Heart left ventricle (tissue), 13 donors: Measurements from ENCODE around the gene IL20RB.

Experiments
- CTCF ChIP-seq, 12 donors: fragments of 200-600 bp; sonication (generic) in 4 of 12; IDR thresholded peaks; one replicate each; pipeline versions ENCODE4 v1.5.0 to v1.8.0; 2018 to 2022; ENCODE audit warnings: antibody characterized with exemption in 12 of 12, mild to moderate bottlenecking in 5 of 12
- POLR2A ChIP-seq, 2 donors: fragments of 450-650 bp; IDR thresholded peaks; one replicate each; pipeline ENCODE4 v1.6.1; 2017; ENCODE audit warnings: antibody characterized with exemption in 2 of 2, mild to moderate bottlenecking in 2 of 2, moderate library complexity in 2 of 2
- donor health status: ischemic (EF 13 %, LVEDD 7.1; RV severe dilation, severe dysfunction).
- donor health status: DM: no; HTN: yes; CAD: no.
- donor health status: DM: no; HTN: no; CAD: no.
- donor health status: ischemic (EF 25% LVEDD 6.9; RV normal size, moderate dysfunction).
- donor health status: ischemic (EF 25% LVEDD 5.7; RV mildly dilated, moderate dysfunction).
- donor health status: ischemic (EF 35%, LVEDD 5.7; RV mildly dilated, moderate dysfunction).
- donor health status: nonischemic (EF 11% LVEDD 7.7; RV severe dilation, severe dysfunction).
- donor health status: DM: yes; HTN: yes; CAD: no.
- donor health status: PGD.
- donor health status: ischemic (EF 29% LVEDD 5.4; RV normal size, mild dysfunction).
- donor health status: nonischemic (EF 23%, LVEDD 6.1; RV moderate dilation, normal function).

- TF ChIP-seq CTCF (IDR thresholded peaks at IDR 0.05) (no peak), POLR2A (IDR thresholded peaks at IDR 0.05) (no peak)
These were observed 66.6 kb downstream of the IL20RB start for GRCh38 chr3:137024348-137024747.
